GM18907 (cell line): Measurements from ENCODE around the gene SIM1.

ENCODE experiments used
- ATAC-seq: cut with Tn5 transposase; IDR thresholded peaks from one replicate; pipeline ENCODE4 v1.9.1; 2021; ENCODE audit warnings: mild to moderate bottlenecking, moderate library complexity; ENCODE audit not compliant: unreplicated experiment

Gene SIM1

GRCh38 chr6:100458841-100459591 is 5.7 kb downstream of the SIM1 start:
- no peak for ATAC-seq

GRCh38 chr6:100457311-100457990 is 7.3 kb downstream of the SIM1 start:
- ATAC-seq, result no peak

- ATAC-seq, result no peak
Observed at GRCh38 chr6:100456908-100457235, 7.8 kb downstream of the SIM1 start.

GRCh38 chr6:100456141-100456907 is 8.4 kb downstream of the SIM1 start:
- peak; percentile 4 for ATAC-seq

- ATAC-seq, result peak; percentile 58
Observed at GRCh38 chr6:100455230-100456124, 9.2 kb downstream of the SIM1 start.

- ATAC-seq, result no peak
Observed at GRCh38 chr6:100454551-100455229, 10.0 kb downstream of the SIM1 start.

- ATAC-seq, result no peak
Observed at GRCh38 chr6:100453701-100454521, 10.8 kb downstream of the SIM1 start.

GRCh38 chr6:100452998-100453397 is 11.7 kb downstream of the SIM1 start:
- ATAC-seq, result no peak

- no peak for ATAC-seq
Observed at GRCh38 chr6:100451577-100451976, 13.1 kb downstream of the SIM1 start.

- ATAC-seq, result no peak
Observed at GRCh38 chr6:100449239-100449691, 15.5 kb downstream of the SIM1 start.

- no peak for ATAC-seq
Observed at GRCh38 chr6:100447900-100448748, 16.6 kb downstream of the SIM1 start.

- no peak for ATAC-seq
Observed at GRCh38 chr6:100447081-100447899, 17.4 kb downstream of the SIM1 start.

GRCh38 chr6:100446115-100447080 is 18.3 kb downstream of the SIM1 start:
- no peak for ATAC-seq

- ATAC-seq, result no peak
Observed at GRCh38 chr6:100445512-100445911, 19.2 kb downstream of the SIM1 start.

- ATAC-seq, result no peak
Observed at GRCh38 chr6:100440935-100441334, 23.8 kb downstream of the SIM1 start.

GRCh38 chr6:100435299-100435698 is 29.4 kb downstream of the SIM1 start:
- no peak for ATAC-seq
